ENCODE measurements around the gene JAM3.

Gene JAM3

DNA sequence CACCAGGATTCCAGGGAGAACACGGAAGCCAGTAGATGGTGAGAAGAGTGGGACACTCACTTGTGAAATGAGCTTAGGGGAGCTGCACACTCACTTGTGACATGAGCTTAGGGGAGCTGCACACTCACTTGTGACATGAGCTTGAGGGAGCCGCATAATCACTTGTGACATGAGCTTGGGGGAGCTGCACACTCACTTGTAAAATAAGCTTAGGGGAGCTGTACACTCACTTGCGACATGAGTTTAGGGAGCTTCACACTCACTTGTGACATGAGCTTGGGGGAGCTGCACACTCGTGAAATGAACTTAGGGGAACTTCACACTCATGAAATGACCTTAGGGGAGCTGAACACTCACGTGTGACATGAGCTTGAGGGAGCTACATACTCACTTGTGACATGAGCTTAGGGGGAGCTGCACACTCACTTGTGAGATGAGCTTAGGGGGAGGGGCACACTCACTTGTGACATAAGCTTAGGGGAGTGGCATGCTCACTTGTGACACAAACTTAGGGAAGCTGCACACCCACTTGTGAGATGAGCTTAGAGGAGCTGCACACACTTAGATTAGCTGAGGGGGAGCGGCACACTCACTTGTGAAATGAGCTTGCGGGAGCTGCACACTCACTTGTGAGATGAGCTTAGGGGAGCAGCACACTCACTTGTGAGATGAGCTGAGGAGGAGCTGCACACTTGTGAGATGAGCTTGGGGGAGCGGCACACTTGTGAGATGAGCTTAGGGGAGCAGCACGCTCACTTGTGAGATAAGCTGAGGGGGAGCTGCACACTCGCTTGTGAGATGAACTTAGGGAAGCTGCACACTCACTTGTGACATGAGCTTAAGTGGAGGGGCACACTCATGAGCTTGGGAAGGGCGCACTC lies 95.9 kb downstream of the JAM3 start:
- TF ChIP-seq, protein P1, sequence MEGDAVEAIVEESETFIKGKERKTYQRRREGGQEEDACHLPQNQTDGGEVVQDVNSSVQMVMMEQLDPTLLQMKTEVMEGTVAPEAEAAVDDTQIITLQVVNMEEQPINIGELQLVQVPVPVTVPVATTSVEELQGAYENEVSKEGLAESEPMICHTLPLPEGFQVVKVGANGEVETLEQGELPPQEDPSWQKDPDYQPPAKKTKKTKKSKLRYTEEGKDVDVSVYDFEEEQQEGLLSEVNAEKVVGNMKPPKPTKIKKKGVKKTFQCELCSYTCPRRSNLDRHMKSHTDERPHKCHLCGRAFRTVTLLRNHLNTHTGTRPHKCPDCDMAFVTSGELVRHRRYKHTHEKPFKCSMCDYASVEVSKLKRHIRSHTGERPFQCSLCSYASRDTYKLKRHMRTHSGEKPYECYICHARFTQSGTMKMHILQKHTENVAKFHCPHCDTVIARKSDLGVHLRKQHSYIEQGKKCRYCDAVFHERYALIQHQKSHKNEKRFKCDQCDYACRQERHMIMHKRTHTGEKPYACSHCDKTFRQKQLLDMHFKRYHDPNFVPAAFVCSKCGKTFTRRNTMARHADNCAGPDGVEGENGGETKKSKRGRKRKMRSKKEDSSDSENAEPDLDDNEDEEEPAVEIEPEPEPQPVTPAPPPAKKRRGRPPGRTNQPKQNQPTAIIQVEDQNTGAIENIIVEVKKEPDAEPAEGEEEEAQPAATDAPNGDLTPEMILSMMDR (IDR thresholded peaks at IDR 0.05; ENCODE audit: control extremely low read depth, extremely low read depth, low read depth, missing control alignments) = no peak
- ChIA-PET CTCF (interaction anchor here (1.5 to 1.7 kb wide), 4 partner anchors 16 to 23 kb away, joined by 3 to 6 read pairs (median 5); no protein-coding TSS in a partner anchor), POLR2A (no interaction called here)
- DNase-seq (ENCODE audit: extremely low spot score) = no peak

DNA sequence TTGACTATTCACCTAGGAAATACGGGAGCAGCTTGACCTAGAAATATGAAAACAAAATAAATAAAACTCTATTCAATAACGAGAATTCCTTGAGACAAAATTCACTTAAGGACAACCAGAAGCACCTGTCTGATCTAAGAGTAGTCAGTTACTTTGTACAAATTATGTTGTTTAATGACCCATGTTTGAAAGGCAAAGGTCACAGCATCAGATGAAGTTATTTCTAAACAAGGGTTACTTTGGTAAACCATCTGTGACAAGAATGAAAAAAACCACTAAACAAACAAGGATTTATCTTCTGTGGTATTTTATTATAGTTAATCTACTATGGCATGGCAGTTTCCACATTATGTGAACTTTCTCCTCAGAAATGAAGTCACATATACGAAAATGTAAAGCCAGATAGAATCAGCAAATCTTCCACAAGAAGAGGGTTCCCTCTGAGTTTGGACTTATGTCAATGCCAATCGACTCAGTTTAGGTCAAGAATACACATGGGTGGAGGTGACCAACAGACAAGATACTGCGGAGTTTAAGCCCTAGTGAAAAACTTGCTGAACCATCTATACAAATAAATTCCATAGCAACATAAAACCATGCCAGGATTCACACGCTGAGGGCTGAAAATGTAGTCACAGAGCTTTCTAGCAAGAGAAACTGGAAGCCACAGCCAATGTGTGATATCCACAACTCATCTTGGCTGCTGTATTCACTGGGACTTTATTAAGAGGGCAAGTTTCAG lies 101.5 kb downstream of the JAM3 start:
- ChIA-PET CTCF (no interaction called here), POLR2A (no interaction called here)
- TF ChIP-seq, protein P1 (IDR thresholded peaks at IDR 0.05; ENCODE audit: control extremely low read depth, extremely low read depth, low read depth, missing control alignments) = no peak
- no peak for DNase-seq (ENCODE audit: extremely low spot score)

DNA sequence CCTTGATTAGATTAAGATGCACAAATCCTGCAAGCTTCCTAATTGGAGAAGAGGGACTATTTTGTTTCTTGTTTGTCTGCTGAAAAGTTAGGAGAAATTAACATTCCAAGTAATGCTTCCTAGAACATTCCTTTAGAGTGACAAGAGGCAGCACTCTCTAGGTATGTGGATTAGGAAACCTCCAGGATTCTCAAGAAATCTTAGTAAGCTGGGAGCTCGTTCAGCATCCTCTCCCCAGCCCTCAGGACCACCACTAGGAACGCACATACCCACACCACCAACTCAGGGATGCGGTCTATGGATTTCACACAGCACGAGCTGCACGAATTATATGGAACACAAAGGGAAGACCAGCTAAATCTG lies 102.0 kb downstream of the JAM3 start:
- POLR2A ChIA-PET = no interaction called here
- DNase-seq (ENCODE audit: extremely low spot score) = no peak
- TF ChIP-seq, protein P1 (IDR thresholded peaks at IDR 0.05; ENCODE audit: control extremely low read depth, extremely low read depth, low read depth, missing control alignments) = no peak
- CTCF ChIA-PET = no interaction called here

DNA sequence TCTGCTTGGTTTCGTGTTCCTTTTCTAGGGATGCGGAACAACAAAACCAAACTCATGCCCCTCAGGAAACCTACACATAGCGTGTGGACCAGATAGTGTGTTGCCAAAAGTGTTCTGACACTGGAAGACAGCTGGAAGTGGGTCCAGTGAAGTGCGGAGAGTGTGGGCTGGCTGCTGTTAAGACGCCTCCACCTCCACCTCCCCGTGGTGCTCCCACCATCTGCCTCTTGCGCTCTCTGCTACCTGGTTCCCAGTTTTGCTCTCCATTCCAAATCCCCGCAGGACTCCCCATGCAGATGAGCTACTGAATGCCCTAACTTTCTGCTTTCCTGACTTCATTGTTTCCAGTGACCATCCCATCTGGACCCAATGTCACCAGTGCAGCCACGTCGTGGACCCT lies 103.1 kb downstream of the JAM3 start:
- CTCF ChIA-PET = no interaction called here
- no peak for DNase-seq (ENCODE audit: extremely low spot score)
- POLR2A ChIA-PET = no interaction called here
- TF ChIP-seq, protein P1 (IDR thresholded peaks at IDR 0.05; ENCODE audit: control extremely low read depth, extremely low read depth, low read depth, missing control alignments) = no peak

DNA sequence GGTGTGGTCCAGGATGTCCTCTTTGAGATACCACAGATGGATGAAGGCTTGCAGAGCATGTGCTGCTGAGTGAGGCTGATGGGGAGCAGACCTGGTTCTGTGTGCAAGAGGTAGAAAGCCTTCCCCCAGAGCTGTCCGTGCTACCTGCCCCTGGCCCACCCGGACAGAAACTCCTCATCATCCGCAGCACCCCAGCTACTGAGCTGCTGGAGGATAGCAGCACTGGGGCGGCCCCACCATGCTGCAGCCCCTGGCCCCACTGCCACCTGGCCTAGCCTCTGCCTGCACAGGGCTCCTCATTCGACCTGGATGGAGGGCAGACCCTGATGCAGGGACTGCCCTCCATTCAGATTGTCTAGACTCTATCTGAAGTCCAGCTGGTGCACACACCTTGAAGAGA lies 104.4 kb downstream of the JAM3 start:
- ChIA-PET CTCF (interaction anchor here (1.8 kb wide), 1 partner anchor 9 kb away, joined by 5 read pairs; no protein-coding TSS in a partner anchor), POLR2A (no interaction called here)
- TF ChIP-seq, protein P1 (IDR thresholded peaks at IDR 0.05; ENCODE audit: control extremely low read depth, extremely low read depth, low read depth, missing control alignments) = no peak
- DNase-seq (ENCODE audit: extremely low spot score) = no peak

DNA sequence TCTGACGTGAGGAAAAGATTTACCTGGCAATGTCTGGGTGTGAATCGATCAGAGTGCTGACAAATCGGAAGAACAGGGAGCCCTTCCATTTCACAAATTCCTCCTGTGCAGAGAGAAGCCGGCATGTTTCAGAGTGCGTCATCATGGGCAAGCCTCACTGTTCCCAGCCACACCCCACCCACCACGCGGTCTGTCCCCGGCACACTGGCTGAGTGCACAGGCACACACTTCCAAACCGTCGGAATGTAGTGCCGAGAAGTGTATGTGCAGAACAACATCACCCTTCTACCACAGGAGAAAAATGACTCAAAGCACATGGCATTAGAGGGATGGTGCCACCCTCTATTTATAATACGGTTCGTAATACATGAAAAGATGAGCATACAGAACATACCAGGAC lies 107.4 kb downstream of the JAM3 start:
- ChIA-PET CTCF (no interaction called here), POLR2A (no interaction called here)
- TF ChIP-seq, protein P1 (IDR thresholded peaks at IDR 0.05; ENCODE audit: control extremely low read depth, extremely low read depth, low read depth, missing control alignments) = no peak
- no peak for DNase-seq (ENCODE audit: extremely low spot score)
